22Rv1 (cell line): ENCODE results near the gene CISH.

Experiments used
- CTCF ChIP-seq: fragments of 450-650 bp; IDR thresholded peaks from 2 replicates; pipeline ENCODE4 v1.5.1; 2017; ENCODE audit warnings: mild to moderate bottlenecking
- ZFX ChIP-seq: fragments of 450-650 bp; IDR thresholded peaks from 2 replicates; pipeline ENCODE4 v1.6.1; 2017; ENCODE audit warnings: antibody characterized with exemption, borderline replicate concordance

GRCh38 chr3:50623840-50624474 is 12.4 kb upstream of the CISH start:
- no peak for TF ChIP-seq CTCF
- TF ChIP-seq ZFX = no peak
